Effector memory CD4-positive, alpha-beta T cell (primary cell): ENCODE measurements around the gene CAMTA1.

Source experiments
- DNase-seq, 3 donors: peaks; one replicate each; pipeline ENCODE4 v3.0.0-alpha.2; 2020
- H3K27ac ChIP-seq: 2 replicates; pipeline ENCODE4 v1.7.0; 2013; ENCODE audit warnings: mild to moderate bottlenecking, low read length, moderate library complexity; ENCODE audit not compliant: insufficient read depth, poor library complexity, severe bottlenecking
- H3K27me3 ChIP-seq: replicated peaks from 2 replicates; pipeline ENCODE4 v1.7.0; 2013; ENCODE audit warnings: mild to moderate bottlenecking, low read length; ENCODE audit not compliant: insufficient read depth, control insufficient read depth, poor library complexity, severe bottlenecking
- H3K36me3 ChIP-seq: 2 replicates; pipeline ENCODE4 v1.7.0; 2013; ENCODE audit warnings: mild to moderate bottlenecking, low read length, moderate library complexity; ENCODE audit not compliant: control insufficient read depth, insufficient read depth
- H3K4me1 ChIP-seq: 2 replicates; pipeline ENCODE4 v1.7.0; 2013; ENCODE audit warnings: low read length, mild to moderate bottlenecking; ENCODE audit not compliant: control insufficient read depth, insufficient read depth, poor library complexity, severe bottlenecking
- H3K4me3 ChIP-seq: 2 replicates; pipeline ENCODE4 v1.7.0; 2013; ENCODE audit warnings: low read length, low read depth, mild to moderate bottlenecking; ENCODE audit not compliant: insufficient read depth, poor library complexity, severe bottlenecking
- H3K9me3 ChIP-seq: 2 replicates; pipeline ENCODE4 v1.7.0; 2013; ENCODE audit warnings: mild to moderate bottlenecking, low read length, moderate library complexity; ENCODE audit not compliant: control insufficient read depth

CAMTA1 gene

GRCh38 chr1:6886523-6886922 is 101.3 kb downstream of the CAMTA1 start:
- H3K4me1 ChIP-seq, result no peaks in the 10 kb centered on the region
- DNase-seq, result no peak

GRCh38 chr1:6888268-6888667 is 103.0 kb downstream of the CAMTA1 start:
- Histone ChIP-seq H3K9me3 (no peaks in the 10 kb centered on the region), H3K4me3 (no peak overlapping the region), H3K4me1 (no peaks in the 10 kb centered on the region), H3K27ac (no peak overlapping the region), H3K27me3 (no peaks in the 10 kb centered on the region), H3K36me3 (no peaks in the 10 kb centered on the region)
- DNase-seq, result no peak

More at GRCh38 chr1:6886523-6886922, 101.3 kb downstream of the CAMTA1 start:
- no peaks in the 10 kb centered on the region for H3K36me3 ChIP-seq
- H3K27ac ChIP-seq, result no peak overlapping the region
- no peaks in the 10 kb centered on the region for H3K9me3 ChIP-seq
- H3K4me3 ChIP-seq, result no peak overlapping the region
- H3K27me3 ChIP-seq, result no peaks in the 10 kb centered on the region

- no peaks in the 10 kb centered on the region for H3K36me3 ChIP-seq
- no peaks in the 10 kb centered on the region for H3K4me1 ChIP-seq
- no peak for DNase-seq
- no peaks in the 10 kb centered on the region for H3K27me3 ChIP-seq
- H3K9me3 ChIP-seq, result no peaks in the 10 kb centered on the region
- no peak overlapping the region for H3K4me3 ChIP-seq
- no peak overlapping the region for H3K27ac ChIP-seq
Measured at GRCh38 chr1:6888870-6889269, 103.6 kb downstream of the CAMTA1 start.

- peak in 1 of 3 donors; percentile 9 for DNase-seq
- Histone ChIP-seq H3K4me1 (no peaks in the 10 kb centered on the region), H3K36me3 (no peaks in the 10 kb centered on the region), H3K27me3 (no peaks in the 10 kb centered on the region), H3K27ac (no peak overlapping the region), H3K4me3 (no peak overlapping the region), H3K9me3 (no peaks in the 10 kb centered on the region)
Measured at GRCh38 chr1:6889875-6890480, 104.7 kb downstream of the CAMTA1 start.

- no peak for DNase-seq
- H3K36me3 ChIP-seq, result no peaks in the 10 kb centered on the region
- H3K4me3 ChIP-seq, result no peak overlapping the region
- no peaks in the 10 kb centered on the region for H3K4me1 ChIP-seq
- no peaks in the 10 kb centered on the region for H3K9me3 ChIP-seq
- no peak overlapping the region for H3K27ac ChIP-seq
- H3K27me3 ChIP-seq, result no peaks in the 10 kb centered on the region
Measured at GRCh38 chr1:6890686-6891085, 105.4 kb downstream of the CAMTA1 start.

GRCh38 chr1:6891781-6892579 is 106.7 kb downstream of the CAMTA1 start:
- Histone ChIP-seq H3K27me3 (no peaks in the 10 kb centered on the region), H3K27ac (no peak overlapping the region), H3K4me3 (no peak overlapping the region), H3K9me3 (no peaks in the 10 kb centered on the region), H3K36me3 (no peaks in the 10 kb centered on the region), H3K4me1 (no peaks in the 10 kb centered on the region)
- no peak for DNase-seq

- Histone ChIP-seq H3K9me3 (no peaks in the 10 kb centered on the region), H3K27ac (no peak overlapping the region), H3K4me3 (no peak overlapping the region), H3K4me1 (no peaks in the 10 kb centered on the region), H3K36me3 (no peaks in the 10 kb centered on the region), H3K27me3 (no peaks in the 10 kb centered on the region)
- DNase-seq, result no peak
Measured at GRCh38 chr1:6893388-6893787, 108.1 kb downstream of the CAMTA1 start.

GRCh38 chr1:6897138-6897537 is 111.9 kb downstream of the CAMTA1 start:
- Histone ChIP-seq H3K4me3 (no peak overlapping the region), H3K36me3 (no peaks in the 10 kb centered on the region), H3K9me3 (no peaks in the 10 kb centered on the region), H3K27ac (no peak overlapping the region), H3K27me3 (no peaks in the 10 kb centered on the region), H3K4me1 (no peaks in the 10 kb centered on the region)
- DNase-seq, result no peak

GRCh38 chr1:6898974-6899539 is 113.8 kb downstream of the CAMTA1 start:
- no peaks in the 10 kb centered on the region for H3K4me1 ChIP-seq
- no peaks in the 10 kb centered on the region for H3K27me3 ChIP-seq
- H3K9me3 ChIP-seq, result no peaks in the 10 kb centered on the region
- no peaks in the 10 kb centered on the region for H3K36me3 ChIP-seq
- no peak overlapping the region for H3K4me3 ChIP-seq
- no peak for DNase-seq
- H3K27ac ChIP-seq, result no peak overlapping the region

GRCh38 chr1:6899621-6900020 is 114.4 kb downstream of the CAMTA1 start:
- DNase-seq, result no peak

More at GRCh38 chr1:6899621-6900020, 114.4 kb downstream of the CAMTA1 start:
- H3K27me3 ChIP-seq, result no peaks in the 10 kb centered on the region
- H3K27ac ChIP-seq, result no peak overlapping the region
- H3K36me3 ChIP-seq, result no peaks in the 10 kb centered on the region
- no peak overlapping the region for H3K4me3 ChIP-seq
- H3K4me1 ChIP-seq, result no peaks in the 10 kb centered on the region
- no peaks in the 10 kb centered on the region for H3K9me3 ChIP-seq
